Brain pericyte (primary cell): ENCODE measurements around the gene KRTAP16-1.

Source experiments
- DNase-seq: peaks from one replicate; pipeline ENCODE4 v3.0.0-alpha.2; 2012; ENCODE audit warnings: low read depth, low spot score

Gene KRTAP16-1

GRCh38 chr17:41331606-41332005 is 22.5 kb upstream of the KRTAP16-1 start:
- DNase-seq = no peak

- no peak for DNase-seq
Observed at GRCh38 chr17:41329279-41329948, 20.3 kb upstream of the KRTAP16-1 start.

GRCh38 chr17:41328207-41328606 is 19.1 kb upstream of the KRTAP16-1 start:
- DNase-seq = no peak

- no peak for DNase-seq
Observed at GRCh38 chr17:41327411-41328120, 18.5 kb upstream of the KRTAP16-1 start.

- no peak for DNase-seq
Observed at GRCh38 chr17:41326173-41327145, 17.4 kb upstream of the KRTAP16-1 start.

GRCh38 chr17:41325611-41326010 is 16.5 kb upstream of the KRTAP16-1 start:
- DNase-seq = no peak

GRCh38 chr17:41325126-41325525 is 16.0 kb upstream of the KRTAP16-1 start:
- no peak for DNase-seq

GRCh38 chr17:41324180-41325075 is 15.3 kb upstream of the KRTAP16-1 start:
- DNase-seq = no peak

- DNase-seq = no peak
Observed at GRCh38 chr17:41322903-41323895, 14.1 kb upstream of the KRTAP16-1 start.

GRCh38 chr17:41322094-41322902 is 13.2 kb upstream of the KRTAP16-1 start:
- DNase-seq = no peak

GRCh38 chr17:41318231-41318630 is 9.1 kb upstream of the KRTAP16-1 start:
- no peak for DNase-seq

- no peak for DNase-seq
Observed at GRCh38 chr17:41315814-41316445, 6.8 kb upstream of the KRTAP16-1 start.

- DNase-seq = no peak
Observed at GRCh38 chr17:41315204-41315794, 6.2 kb upstream of the KRTAP16-1 start, which contains the start of gene KRTAP17-1. Gene KRTAP17-1, minus strand, starts transcription at chr17:41315710. Its CDS starts 60 bp downstream, at chr17:41315650.

- no peak for DNase-seq
Observed at GRCh38 chr17:41311111-41311510, 2.0 kb upstream of the KRTAP16-1 start.

GRCh38 chr17:41308251-41308917 is 725 bp downstream of the KRTAP16-1 start:
- no peak for DNase-seq

- peak; percentile 49 for DNase-seq
Observed at GRCh38 chr17:41307647-41308046, 1.5 kb downstream of the KRTAP16-1 start.

- no peak for DNase-seq
Observed at GRCh38 chr17:41304091-41304490, 5.0 kb downstream of the KRTAP16-1 start.
